ENCODE data around the gene GPR87.

Gene GPR87, protein sequence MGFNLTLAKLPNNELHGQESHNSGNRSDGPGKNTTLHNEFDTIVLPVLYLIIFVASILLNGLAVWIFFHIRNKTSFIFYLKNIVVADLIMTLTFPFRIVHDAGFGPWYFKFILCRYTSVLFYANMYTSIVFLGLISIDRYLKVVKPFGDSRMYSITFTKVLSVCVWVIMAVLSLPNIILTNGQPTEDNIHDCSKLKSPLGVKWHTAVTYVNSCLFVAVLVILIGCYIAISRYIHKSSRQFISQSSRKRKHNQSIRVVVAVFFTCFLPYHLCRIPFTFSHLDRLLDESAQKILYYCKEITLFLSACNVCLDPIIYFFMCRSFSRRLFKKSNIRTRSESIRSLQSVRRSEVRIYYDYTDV

DNA sequence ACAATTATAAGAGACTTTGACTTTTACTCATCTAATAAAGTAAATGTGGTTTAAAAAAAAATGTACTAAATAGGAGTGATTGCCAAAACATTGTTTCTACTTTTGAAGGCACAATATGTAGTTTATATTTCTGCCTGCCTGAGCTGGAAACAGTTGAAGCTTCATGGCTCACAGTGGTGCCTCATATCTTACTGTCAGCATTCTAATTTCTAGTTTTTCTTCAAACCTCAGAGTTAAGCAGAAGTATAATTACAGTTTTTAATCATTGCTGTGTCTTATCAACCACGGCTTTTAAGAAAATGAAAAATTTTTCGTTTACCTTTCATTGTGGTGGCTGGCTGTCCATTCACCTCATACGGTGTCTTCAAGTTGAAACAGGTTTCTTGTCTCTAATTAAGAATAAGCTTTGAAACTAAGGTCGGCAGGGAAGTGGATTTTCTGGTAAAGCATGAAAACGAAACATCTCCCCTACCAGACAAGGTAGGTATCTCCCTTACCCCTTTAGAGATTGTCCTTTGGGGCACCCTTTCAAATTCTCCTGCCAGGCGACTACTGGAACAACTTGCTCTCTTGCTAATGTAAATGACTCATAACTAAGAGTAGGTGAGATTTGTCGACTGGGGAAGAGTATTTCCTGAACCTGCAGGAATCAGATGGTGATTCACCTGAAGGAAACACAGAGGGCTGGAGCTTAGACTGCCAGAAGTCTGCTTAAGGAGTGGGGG lies at the start of gene GPR87:
GPR87 (minus strand) TSS at position 554 of the 725 bp plus-strand sequence. CDS start 16,720 bp downstream, outside the sequence.
- DNase-seq = peak; percentile 27

DNA sequence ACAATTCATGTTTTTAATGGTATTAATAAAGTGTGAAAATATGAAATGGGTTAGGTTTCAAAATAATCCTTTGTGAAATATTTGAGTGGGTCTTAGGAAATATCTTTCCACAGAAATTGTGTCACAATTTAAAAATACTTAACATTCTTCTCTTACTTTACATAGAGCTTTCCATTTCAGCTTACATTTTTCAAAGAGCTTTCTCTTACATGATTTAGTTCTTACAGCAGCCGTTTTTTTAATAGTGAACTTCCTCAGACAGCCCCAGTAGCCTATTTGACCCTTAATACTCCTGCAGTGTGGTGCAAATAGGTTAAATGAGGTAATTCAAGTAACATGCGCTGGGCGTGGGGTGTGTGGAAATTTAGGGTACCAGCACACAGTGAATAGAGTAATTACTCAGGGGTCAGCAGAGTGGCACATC lies 46.1 kb upstream of the GPR87 start:
- DNase-seq = no peak

DNA sequence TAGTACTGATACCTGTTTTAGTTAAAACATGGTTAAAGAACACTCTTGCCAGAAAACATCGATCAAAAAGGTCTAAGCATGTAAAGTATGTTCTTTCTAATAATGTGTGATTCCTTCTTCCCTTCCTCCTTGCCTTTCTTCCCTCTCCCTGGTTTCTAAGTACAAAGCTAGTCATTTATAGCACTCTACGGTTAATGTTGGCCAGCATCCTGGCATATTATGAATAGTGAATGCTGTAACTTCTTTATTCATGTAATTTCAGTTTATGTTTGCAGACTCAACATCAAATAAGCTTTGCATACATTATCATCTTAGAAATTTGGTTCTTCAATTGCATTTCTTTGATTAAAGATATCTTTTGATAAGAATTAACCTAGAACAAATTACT lies 40.8 kb upstream of the GPR87 start:
- no peak for DNase-seq

DNA sequence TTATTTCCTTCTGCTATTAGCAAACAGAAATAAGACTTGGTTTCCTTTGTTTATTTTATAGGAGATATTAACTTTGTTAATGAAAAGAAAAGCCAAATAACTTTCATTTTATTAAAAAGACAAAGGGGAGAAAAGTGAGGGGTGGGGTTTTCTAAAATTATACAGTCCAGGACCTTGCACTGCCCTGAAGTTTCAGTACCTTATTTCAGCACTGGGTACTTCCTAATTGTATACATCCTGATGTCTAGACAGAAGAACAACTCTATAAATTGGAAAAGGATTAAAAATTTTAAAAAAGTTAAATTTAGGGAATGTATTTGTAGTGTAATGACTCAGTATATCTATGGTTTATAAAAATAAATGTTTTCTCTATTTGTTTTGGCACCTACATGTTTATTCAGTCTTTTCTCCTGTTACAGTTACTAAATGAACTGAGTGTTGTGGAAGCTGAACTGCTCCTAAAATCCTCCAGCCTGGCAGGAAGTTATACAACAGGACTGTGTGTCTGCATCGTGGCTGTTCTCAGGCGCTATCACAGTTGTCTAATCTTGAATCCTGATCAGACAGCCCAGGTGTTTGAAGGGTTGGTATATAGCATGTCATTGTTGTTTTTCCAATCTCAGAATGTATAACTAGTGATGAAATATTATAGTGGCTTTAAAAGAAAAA lies 40.3 kb upstream of the GPR87 start:
- no peak for DNase-seq

DNA sequence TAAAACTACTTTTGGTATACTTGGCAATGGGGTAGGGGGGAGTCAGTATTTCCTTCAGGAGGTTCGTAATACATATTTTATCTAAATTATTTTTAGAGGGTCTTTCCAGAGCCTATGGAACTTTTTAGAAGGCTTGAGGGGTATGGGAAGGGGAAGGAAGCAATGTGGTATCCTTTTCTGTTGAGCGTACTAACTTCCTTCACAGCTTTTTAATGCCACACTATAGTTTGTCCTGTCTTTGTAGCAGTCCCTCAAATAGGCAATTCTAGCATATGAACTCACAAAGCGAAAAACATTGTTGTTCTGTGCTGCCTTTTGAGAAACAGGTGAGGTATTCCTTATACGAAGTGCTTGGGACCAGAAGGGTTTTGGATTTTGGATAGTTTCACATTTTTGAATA lies 35.0 kb upstream of the GPR87 start:
- no peak for DNase-seq

DNA sequence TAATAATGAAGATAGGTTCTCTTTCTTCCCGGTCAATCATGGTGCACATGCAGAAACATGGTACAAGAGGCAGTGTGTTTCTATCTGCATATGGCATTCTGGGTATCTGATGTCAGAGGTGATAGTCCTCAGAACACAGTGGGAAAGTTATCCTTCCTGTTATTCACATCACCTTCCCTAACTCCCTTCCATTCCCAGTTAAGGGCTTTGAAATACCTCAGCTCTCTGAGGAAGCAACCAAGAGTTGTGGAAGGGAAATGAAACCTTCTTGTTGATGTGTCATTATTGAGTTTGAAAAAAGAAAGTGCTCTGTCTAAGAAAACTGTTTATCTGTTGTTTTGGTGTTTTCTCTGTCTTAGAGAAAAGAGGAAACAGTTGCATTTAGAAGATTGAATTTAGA lies 34.6 kb upstream of the GPR87 start:
- no peak for DNase-seq

DNA sequence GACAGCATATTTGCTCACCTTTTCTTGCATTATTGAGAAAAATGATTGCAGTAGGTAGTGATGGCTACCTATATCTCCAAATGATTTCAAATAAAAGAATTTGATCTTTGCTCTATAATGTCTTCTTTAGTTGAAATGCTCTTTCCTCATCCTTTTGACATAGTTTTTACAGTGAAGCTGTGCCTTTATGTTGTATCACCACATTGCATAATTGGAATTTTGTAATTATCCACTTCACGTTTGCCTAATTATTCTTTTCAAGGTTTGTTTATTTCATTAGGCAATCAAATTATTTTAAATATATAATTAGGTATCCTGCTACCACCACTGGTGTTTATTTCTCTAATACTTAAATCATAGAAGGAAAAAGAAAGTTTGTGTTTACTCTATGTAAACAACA lies 34.0 kb upstream of the GPR87 start:
- DNase-seq = no peak

DNA sequence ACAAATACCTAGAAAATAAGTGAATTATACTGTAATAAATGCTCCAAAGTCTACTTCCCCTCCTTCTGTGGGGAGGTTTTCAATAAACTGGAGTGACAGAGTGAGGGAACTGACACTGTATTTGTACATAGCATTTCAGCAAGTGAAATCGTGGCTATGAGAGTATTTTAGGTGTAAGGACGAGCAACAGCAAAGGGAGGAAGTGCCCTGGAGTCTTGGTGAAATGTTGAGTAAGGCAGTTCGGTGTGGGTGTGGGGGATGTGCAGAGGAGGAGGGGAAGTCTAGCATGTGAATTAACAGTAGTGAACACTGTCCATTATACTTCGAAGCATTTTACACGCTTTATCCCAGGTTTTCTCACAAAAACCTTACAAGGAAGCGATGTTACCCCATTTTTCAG lies 30.8 kb upstream of the GPR87 start:
- no peak for DNase-seq

DNA sequence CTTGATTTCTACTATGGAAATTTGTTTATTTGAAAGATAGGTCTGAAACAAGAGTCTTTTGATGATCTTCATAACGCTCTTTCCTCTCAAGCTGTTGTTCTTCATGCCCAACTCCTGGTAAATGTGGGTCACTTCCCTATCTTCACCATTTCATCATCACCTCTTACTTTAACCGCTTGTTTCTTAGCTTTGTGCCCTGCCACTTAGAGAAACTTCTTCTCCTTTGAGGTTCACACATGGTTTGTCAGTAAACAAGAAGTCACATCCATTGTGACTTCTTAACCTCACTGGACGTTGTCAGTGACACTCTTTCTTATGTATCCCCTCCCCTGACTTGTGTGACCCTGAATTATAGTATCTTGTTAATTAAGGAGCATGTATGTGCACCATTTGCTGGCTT lies 29.7 kb upstream of the GPR87 start:
- DNase-seq = no peak

DNA sequence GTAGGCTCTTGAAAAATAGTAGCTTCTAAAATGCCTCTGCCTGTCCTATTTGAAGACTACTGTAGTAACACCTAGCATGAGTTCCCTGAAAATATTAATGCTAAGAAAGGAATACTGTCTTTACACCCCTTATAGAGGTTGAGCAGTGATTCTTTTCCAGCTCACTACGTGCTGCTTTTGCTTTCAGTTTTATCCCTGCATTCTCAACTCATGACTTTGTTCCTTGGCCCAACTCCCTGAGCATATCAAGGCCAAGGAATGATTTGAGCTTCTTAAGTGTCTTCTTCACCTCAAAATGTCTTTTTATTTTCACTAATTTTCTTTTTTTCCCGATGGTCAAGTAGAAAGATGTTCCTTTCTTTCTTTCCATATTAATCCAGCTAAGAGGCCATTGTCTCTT lies 29.2 kb upstream of the GPR87 start:
- DNase-seq = no peak

DNA sequence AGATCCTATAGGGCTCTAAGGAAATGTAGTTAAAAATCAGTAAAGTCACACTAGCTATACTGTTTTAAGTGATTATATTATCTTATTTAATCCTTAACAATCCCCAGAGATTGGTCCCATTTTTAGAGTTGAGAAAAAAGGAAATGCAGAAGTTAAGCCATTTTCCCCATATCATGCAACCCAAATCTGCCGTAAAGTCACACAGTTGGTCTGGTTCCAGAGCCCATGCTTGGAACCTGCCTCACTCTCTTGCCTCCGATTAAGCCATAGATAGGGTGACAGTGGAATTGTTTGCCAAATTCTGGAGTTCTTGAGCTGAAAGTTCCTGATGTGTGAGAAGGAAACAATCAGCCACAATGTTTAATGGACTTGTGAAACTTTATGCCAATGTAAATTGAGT lies 15.1 kb upstream of the GPR87 start:
- DNase-seq = no peak

DNA sequence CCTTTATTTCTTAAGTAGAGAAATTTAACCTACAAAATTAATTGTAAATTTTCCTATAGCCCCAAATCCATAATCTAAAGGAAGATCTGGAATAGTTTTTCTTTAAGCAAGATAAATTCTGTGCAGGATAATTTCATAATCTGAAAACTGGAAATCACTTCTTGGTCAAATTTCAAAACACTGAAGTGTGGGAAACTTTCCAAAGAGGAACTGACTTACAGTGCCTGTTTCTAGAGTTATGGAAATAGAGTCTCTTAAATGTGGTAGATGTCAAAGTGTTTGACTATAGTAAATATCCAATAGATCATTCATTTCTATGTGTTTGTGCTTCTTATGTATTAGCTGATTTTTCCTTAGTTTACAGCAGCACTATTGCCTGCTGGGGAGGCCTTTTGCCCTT lies 14.3 kb upstream of the GPR87 start:
- DNase-seq = no peak

DNA sequence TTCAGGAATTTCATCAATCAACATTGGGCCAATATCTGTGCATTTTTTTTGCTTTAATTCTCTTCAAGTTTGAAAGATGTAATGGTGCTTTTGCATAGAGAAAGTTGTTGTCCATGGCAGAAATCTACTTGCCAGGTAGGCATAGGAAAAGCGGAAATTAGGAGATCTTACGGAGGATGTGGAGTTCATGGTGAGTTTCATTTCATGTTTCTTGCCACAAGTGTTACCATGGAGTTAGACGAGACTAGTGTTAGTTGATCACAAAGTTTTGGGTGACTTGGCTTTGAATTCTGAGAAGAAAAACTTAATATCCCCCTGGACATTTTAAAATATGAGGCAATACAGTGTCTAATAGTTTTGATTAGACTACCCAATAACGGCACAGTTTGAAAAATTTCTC lies 13.8 kb upstream of the GPR87 start:
- DNase-seq = no peak

DNA sequence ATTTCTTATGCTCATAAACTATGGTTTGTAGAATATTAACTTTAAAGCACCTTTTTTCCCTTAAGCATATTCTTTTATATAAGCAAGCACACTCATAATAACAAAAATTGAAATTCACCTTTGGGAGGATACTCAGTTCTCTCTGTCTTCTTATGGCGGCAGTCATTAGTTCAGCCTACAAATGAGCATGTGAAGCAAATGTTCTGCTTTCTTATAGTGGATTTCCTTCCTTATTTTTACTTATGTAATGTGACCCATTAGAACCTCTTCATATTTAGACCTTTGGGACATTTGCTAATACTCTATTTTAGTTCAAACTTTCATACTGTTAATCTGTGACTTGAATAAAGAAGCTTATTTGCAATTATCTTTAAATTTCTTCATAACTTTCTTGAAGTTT lies 12.7 kb upstream of the GPR87 start, which contains the start of gene P2RY13:
P2RY13 (minus strand) TSS at position 187 of the 400 bp plus-strand sequence; CDS start at position 166, 21 bp downstream.
- DNase-seq = no peak

DNA sequence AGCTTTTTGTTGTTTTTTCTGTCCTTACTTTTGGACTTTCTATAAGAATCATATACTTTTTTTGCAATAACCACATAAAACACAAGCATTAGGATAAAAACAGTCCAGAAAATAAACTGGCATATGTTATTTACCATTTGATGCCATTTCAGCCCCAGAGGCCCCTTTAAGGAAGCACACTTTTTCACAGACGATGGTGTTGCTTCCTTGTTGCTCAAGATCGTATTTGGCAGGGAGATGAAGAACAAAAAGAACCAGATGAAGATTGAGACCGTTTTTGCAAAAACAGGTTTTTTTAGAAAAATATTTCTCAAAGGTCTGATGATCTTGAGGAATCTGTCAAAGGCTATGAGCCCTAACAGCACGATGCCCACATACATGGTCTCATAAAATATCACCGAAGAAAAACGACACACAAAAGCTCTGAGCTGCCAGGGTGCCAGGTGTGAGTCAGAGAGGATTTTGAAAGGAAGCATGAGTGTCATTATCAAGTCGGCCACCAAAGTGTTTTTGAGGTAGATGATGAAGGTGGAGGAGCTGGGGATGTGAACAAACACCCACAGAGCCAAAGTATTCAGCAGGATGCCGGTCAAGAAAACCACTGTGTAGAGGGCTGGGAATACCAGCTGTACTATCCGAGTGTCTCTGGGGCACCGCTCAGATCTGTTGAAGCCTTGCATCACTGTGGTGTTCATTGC lies 11.8 kb upstream of the GPR87 start:
- no peak for DNase-seq

DNA sequence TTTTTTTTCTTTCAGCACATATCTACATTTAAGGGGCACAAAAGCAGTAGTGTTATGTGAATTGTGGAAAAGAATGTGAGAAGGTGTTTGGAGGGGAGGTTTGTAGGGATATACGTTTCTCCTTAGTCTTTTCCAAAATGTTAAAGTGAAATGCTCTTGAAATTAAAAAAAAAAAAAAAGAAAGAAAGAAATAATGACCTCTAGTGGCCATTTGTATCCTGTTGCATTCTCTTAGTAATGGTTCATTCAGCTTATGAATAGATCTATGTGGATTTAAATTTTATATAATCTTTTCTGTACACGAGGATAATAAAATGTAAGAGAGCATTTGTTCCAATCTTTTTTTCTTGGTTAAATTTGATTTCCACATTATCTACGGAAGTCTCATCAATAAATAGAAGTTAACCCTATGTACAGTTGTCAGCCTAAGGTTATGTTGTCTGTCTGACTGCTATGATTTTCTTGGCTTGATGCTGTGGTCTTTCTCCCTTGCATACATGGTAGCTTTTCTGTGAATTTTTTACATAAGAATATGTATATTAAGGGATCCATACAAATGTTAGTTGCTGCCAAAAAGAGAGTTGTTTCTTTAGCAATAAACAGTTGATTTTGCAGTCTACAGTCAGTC lies 11.1 kb upstream of the GPR87 start:
- DNase-seq = no peak

DNA sequence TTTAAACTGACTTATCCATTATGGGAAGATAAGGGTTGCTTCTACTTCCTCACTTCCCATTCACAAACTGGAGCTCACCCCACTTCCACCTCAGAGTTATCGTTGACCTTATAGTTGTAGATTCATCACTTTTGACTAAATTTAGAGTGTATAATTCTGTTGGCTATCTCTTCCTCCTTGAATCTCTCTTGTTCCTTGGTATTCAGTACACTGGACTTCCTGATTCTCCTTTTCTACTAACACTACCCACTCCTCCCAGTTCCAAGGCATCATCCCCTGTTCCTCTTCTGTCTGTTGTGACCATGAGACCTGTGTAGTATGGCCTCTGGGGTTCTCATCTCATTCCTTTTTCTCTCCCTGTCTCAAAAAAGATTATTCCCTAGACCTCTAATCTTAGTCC lies 5.9 kb upstream of the GPR87 start:
- DNase-seq = no peak

DNA sequence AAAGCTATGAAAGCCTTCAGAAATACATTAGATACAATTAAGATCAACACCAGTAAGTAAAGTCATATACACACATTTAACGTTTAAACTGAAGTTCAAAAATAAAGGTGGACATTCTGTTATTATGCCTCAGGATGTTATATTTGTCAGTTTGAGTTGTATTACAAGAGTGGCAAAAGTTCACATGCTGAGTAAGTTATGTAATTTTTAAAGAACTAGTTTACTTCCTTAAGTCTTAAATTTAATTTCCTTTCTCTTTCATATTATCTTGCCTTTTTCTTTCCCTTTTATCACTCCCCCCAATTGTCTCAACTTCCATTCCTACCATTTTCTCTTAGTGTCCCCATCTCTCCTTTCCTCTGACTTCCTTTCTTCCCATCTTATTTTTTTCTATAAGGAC lies 4.9 kb upstream of the GPR87 start:
- DNase-seq = no peak

DNA sequence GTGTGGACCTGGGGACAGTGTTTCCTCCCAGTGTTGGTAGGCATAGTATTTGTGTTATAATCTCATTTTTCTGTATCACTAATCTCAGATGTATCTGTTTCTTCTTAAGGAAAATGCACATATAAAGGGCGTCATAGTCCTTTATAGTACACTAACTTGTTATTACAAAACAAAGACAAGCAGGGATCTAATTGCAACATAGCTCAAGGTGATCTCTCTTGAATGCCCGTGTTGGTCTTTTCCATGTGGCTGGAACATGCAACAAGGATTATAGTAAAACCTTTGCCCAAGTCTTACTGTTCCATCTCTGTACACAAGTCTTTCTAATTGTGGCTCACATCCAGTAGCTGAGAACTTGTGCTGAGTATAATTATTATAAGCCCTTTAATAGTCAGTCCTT lies 3.5 kb upstream of the GPR87 start:
- DNase-seq = no peak

DNA sequence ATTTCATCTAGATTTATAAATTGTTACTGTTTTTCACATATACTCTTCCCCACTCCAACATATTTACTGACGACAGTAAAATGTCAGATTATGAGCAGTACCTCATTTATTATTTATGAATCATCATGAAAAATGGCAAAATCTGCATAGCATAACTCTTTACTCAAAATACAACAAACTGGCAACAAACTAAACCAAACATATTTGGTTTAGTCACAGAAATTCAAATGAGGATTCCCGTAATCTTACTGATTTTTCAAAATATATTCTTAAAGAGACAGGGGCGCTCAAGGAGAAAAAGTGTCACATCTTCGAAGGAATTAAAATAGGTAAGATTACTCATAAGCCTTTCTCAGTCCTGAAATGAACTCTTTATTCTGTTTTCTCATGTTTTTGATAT lies 3.0 kb upstream of the GPR87 start:
- DNase-seq = no peak

DNA sequence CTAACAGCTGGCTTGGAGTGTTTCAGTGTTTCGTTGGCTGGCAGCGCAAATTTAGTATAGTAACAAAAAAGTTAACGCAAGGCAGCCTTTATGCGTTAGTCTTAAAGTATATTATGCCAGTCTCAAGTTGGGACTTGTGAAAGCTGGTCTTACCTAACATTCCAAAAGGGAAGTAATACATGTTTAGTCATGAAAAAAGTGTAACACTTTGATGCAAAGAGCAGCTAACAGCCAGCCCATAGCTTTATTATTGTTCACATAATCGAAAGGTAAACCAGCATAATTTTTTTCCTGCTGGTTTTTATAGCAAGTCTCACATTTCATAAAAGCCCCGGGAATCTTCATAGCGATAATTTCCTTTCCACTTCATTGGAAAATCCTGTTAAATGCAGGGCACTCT lies 2.4 kb upstream of the GPR87 start:
- DNase-seq = no peak

DNA sequence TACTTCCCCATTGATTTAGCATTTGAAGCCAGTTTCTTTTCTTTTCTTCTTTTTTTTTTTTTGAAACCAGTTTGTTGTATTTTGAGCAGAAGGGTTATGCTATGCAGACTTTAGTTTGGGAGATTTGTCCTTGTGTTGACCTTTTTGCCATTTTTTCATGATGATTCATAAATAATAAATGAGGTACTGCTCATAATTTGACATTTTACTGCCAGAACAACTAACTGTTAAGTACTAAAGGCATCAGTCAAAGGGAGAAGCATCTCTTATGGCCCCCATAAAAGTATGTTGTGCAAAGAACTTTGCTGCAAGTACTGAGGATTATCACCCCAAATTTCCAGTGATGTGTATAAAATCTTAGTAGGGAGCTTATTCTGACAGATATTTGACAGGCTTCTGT lies 1.7 kb upstream of the GPR87 start:
- no peak for DNase-seq

DNA sequence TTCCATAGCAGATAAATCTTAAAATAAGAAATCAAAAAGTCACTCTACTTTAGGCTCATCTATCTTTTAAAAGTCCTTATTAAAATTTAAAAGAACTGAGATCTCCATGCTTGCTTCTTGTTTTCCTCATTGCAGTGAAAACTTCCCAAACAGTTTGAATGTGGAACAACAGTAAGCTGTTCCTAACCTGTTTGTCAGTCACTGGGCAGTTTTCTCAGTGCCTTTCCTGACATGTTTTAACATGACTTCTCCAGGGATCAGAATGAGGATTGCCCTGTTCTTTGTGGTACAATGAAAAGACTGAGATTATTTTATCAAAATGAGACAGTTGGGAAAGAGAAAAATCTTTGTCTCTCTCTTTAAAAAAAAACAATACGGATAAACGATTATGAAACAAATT lies 774 bp downstream of the GPR87 start:
- DNase-seq = no peak

All from activated naive CD4-positive, alpha-beta T cell treated with Interleukin-2 at 50 U/mL for 16 hours (primary cell).